BJ (cell line): ENCODE data around the gene AK5. TPM values are rescaled to one million over a fixed set of nuclear protein-coding genes. Genes with fewer than 3 reads are reported as not detected.

ENCODE experiments used
- CTCF ChIA-PET: fragments of 350-600 bp; formaldehyde crosslinking; extraction: SDS; loops from one replicate; lab custom pipeline; 2021; ENCODE audit warnings: antibody characterized with exemption, inconsistent platforms; lab: Yijun Ruan, JAX
- POLR2A ChIA-PET: fragments of 300-600 bp; sonication (Branson Sonifier 250); formaldehyde crosslinking; extraction: SDS; loops from one replicate; lab custom pipeline; 2021; ENCODE audit warnings: antibody characterized with exemption; lab: Charles Lee
- DNase-seq: peaks from one replicate; pipeline ENCODE4 v3.0.0-alpha.2; 2011; ENCODE audit warnings: low read depth
- H3K27me3 ChIP-seq: 2 replicates; pipeline ENCODE4 v1.6.0; 2011; ENCODE audit warnings: low read length; ENCODE audit not compliant: control insufficient read depth, insufficient read depth
- H3K36me3 ChIP-seq: 2 replicates; pipeline ENCODE4 v1.5.1; 2011; ENCODE audit warnings: low read length; ENCODE audit not compliant: control insufficient read depth, insufficient read depth
- H3K4me3 ChIP-seq: 2 replicates; pipeline ENCODE4 v1.5.1; 2011; ENCODE audit warnings: low read depth, mild to moderate bottlenecking, control low read depth, low read length
- CTCF ChIP-seq: IDR thresholded peaks from 2 replicates; pipeline ENCODE4 v1.5.1; 2011; ENCODE audit warnings: low read depth, mild to moderate bottlenecking, control low read depth, inconsistent platforms, low read length, moderate library complexity; ENCODE audit not compliant: insufficient read depth
- polyA plus RNA-seq: library from polyadenylated mRNA; depleted of rRNA; stranded (reverse); fragments of >200 nt; gene quantifications from 2 replicates; pipeline ENCODE4 v1.2.3, GENCODE V29; 2011

Gene AK5
- polyA plus RNA-seq, 1 experiment = 7.8 TPM

- DNase-seq = no peak
- Histone ChIP-seq H3K27me3 (no peaks in the 10 kb centered on the region), H3K4me3 (no peak overlapping the region), H3K36me3 (no peaks in the 10 kb centered on the region)
- no peak for TF ChIP-seq CTCF
- POLR2A ChIA-PET = no interaction called here
- CTCF ChIA-PET = no interaction called here
Observed at GRCh38 chr1:77421504-77422233, 139.8 kb downstream of the AK5 start.

DNA sequence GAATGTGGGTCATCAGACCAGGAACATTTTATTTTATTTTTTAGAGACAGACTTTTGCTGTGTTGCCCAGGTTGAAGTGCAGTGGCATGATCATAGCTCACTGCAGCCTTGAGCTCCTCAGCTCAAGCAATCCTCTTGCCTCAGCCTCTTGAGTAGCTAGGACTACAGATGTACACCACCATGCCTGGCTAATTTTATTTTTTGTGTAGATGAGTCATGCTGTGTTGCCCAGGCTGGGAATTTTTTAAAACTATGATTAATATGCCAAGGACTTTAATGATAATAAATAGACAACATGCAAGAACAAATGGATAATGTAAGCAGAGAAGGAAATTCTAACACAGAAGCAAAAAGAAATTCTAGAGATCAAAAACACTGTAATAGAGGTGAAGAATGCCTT, 142.4 kb downstream of the AK5 start:
- no peak for TF ChIP-seq CTCF
- DNase-seq = no peak
- Histone ChIP-seq H3K4me3 (no peak overlapping the region), H3K27me3 (no peaks in the 10 kb centered on the region), H3K36me3 (no peaks in the 10 kb centered on the region)
- POLR2A ChIA-PET = no interaction called here
- CTCF ChIA-PET = no interaction called here

GRCh38 chr1:77428068-77428467, 146.2 kb downstream of the AK5 start:
- no peak for TF ChIP-seq CTCF
- Histone ChIP-seq H3K36me3 (no peaks in the 10 kb centered on the region), H3K4me3 (no peak overlapping the region), H3K27me3 (no peaks in the 10 kb centered on the region)
- CTCF ChIA-PET = no interaction called here
- POLR2A ChIA-PET = no interaction called here
- DNase-seq = no peak

DNA sequence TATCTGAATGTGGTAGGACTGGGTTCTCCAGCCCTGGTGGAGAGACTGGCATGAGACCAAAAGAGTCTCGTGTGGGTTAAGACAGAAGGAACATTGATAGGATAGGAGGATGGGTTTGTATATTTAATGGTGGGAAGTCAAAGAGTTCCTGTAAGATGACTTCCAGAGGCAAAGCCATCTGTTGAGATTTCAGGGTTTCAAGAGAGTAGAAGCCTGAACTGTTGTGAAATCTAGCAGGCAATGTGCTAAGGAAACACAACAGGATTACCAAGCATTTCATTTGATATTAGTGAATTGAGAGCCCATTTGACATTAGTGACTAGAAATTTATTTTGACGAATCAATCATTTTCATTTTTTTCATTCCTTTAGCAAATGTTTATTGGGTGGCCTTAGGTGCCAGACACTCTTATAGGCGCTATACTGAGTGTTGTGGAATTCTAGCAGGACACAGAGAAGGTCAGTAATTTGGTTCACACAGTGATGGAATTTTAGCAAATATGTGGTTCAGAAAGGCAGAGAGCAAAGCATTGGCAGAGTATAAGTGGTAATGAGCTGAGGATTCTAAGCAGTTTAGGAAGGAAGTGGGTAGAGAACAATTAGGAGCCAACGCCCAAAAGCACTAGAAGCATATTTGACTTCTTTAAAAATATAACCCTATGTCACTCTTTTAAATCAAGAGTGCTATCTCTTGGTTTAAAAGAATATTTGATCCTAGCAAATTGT, 149.3 kb downstream of the AK5 start:
- POLR2A ChIA-PET = no interaction called here
- TF ChIP-seq CTCF = no peak
- Histone ChIP-seq H3K4me3 (no peak overlapping the region), H3K36me3 (no peaks in the 10 kb centered on the region), H3K27me3 (no peaks in the 10 kb centered on the region)
- DNase-seq = no peak
- CTCF ChIA-PET = no interaction called here

GRCh38 chr1:77433934-77434333, 152.1 kb downstream of the AK5 start:
- DNase-seq = no peak
- Histone ChIP-seq H3K27me3 (no peaks in the 10 kb centered on the region), H3K4me3 (no peak overlapping the region), H3K36me3 (no peaks in the 10 kb centered on the region)
- CTCF ChIA-PET = no interaction called here
- TF ChIP-seq CTCF = no peak
- POLR2A ChIA-PET = no interaction called here
